MM.1S (cell line): ENCODE measurements around the gene FLNC.

ENCODE experiments used
- CTCF ChIP-seq: fragments of 300-600 bp; sonication (generic); IDR thresholded peaks from 2 replicates; pipeline ENCODE4 v1.5.1; 2016; ENCODE audit warnings: antibody characterized with exemption, low read length, mixed read lengths
- EZH2 ChIP-seq: fragments of 300-600 bp; sonication (generic); optimal IDR thresholded peaks from 2 replicates; pipeline ENCODE3; 2017; ENCODE audit warnings: low read depth, mild to moderate bottlenecking, antibody characterized with exemption, low read length, mixed read lengths

GRCh38 chr7:128869944-128870285 is 39.7 kb downstream of the FLNC start:
- no peak for TF ChIP-seq CTCF
- TF ChIP-seq EZH2, result no peak
